Stomach (tissue), 4 donors: ENCODE data around the gene ACIN1.

Experiments used
- CTCF ChIP-seq, 7 experiments: fragments of 450-650 bp in 4 of 7; fragments of 200-600 bp in 3 of 7; sonication (generic) in 3 of 7; IDR thresholded peaks; one replicate each; pipeline ENCODE4 v1.5.1; 2016 to 2019; ENCODE audit warnings: antibody characterized with exemption in 7 of 7, control low read depth in 2 of 7, mild to moderate bottlenecking in 1 of 7
- EP300 ChIP-seq: sonication (generic); formaldehyde crosslinking; IDR thresholded peaks from one replicate; pipeline ENCODE4 v1.6.1; 2017; ENCODE audit warnings: antibody characterized with exemption
- POLR2A ChIP-seq, 4 donors: fragments of 450-650 bp; IDR thresholded peaks; one replicate each; pipeline ENCODE4 v1.6.1; 2016; ENCODE audit warnings: antibody characterized with exemption in 4 of 4, control low read depth in 2 of 4, mild to moderate bottlenecking in 1 of 4, moderate library complexity in 1 of 4

GRCh38 chr14:23128969-23129758, 34.2 kb upstream of the ACIN1 start:
- TF ChIP-seq CTCF (IDR thresholded peaks at IDR 0.05) (no peak), POLR2A (IDR thresholded peaks at IDR 0.05) (no peak), EP300 (no peak)
